Effector CD4-positive, alpha-beta T cell (primary cell): Measurements from ENCODE around the gene FAM13B.

Source experiments
- DNase-seq: peaks from one replicate; pipeline ENCODE4 v3.0.0-alpha.2; 2020

Gene FAM13B

DNA sequence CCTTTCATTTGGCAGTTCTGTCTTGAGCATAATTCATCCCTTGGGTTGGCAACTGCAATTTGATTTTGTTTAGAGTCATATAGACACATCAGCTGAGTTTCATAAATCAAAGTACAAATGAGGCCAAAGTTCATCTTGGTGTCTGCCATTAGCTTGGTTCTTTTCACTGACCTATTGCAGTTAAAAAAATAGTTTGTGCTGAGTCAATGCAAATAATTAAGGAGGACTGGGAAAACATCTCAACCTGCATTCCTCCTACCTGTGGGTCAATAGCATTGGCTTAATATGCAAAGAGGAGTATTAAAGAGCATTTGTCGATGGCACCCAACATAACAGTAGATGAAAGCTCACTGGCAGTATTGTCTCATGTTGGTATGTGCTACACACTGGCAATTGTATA lies 142.0 kb downstream of the FAM13B start:
- no peak for DNase-seq

- peak; percentile 53 for DNase-seq
Measured at GRCh38 chr5:137888863-137889759, 143.8 kb downstream of the FAM13B start, which contains the start of gene PKD2L2. TSS of gene PKD2L2 (plus strand) at chr5:137889457. CDS start at chr5:137889492, 35 bp downstream.

DNA sequence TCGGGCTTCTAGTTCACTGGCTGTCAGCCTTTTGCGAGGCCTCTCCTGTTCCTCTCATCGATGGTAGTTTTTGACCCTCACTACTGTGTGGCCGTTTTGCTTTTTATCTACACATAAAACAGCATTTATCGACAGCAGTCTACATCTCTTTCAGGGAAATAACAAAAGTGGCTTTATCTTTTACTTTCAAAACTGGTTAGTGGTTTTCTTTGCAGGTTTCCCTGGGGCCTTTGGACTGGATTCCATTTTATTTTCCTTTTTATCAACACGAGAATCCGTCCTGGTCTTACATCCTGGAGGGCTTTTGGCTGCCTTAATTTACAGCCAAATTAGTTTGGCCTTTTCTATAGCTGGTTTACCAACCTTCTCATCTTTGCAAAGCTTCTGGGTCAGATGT lies 144.4 kb downstream of the FAM13B start:
- DNase-seq, result no peak
